GM18502 (cell line): ENCODE data around the gene LHX3.
"Not testable (repeated sequence)": the region's sequence is repeated elsewhere in the genome, so short reads cannot be mapped to it uniquely, and the experiment has no call there.

ENCODE experiments used
- ATAC-seq: cut with Tn5 transposase; IDR thresholded peaks from one replicate; pipeline ENCODE4 v1.9.1; 2021; ENCODE audit warnings: mild to moderate bottlenecking; ENCODE audit not compliant: unreplicated experiment, poor library complexity

Gene LHX3

DNA sequence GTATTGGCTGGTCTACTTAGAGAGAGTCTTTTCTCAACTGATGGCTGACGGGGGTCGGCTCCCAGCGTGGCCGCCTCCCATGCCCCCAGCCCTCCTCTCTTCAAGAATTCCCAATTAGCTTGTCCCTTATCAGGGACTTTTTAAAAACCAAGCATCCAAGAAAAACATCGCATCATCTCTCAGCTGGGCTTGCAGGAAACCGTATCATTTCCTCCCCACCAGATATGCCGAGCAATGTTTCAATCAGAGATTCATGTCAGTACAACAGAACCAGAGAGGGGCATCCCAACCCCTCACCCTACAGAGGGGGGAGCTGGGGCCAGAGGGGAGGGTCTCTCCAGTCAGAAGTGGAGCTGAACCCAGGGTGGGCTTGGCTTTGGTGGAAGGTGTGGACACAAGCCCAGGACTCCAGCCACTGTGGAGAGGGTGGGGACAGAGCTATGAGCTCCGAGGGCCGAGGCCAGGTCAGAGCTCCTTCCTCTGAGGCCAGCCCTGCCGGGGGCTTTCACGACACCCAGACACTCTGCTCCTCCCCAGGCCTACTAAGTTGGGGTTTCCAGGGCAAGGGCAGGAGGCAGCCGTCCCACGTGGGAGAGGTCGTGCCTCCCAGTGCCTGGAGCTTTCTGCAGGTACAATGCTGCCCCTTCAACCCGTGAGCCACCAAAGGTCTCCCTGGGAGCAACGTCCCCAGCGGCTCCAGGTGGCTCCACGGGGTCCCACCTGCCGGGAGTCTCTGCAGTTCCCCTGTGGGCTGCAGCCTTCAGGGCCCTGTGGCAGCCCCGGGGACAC, 47.3 kb downstream of the LHX3 start:
- no peak for ATAC-seq

GRCh38 chr9:136156209-136157120, 48.5 kb downstream of the LHX3 start:
- ATAC-seq, result no peak

DNA sequence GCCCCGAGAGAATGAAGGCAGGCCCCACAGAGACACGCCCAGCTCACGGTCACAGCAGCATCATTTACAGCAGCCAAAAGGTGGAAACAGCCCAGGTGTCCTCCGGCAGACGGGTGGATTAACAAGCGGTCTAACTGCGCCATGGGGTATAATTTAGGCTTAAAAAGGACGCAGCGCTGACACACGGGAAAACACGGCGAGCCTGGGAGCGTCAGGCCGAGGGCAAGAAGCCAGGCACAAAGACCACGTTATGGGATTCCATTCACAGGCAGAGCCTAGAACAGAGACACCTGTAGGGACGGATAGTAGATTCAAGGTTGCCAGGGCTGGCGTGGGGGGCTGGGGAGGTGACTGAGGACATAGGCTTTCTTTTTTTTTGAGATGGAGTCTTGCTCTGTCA, 49.4 kb downstream of the LHX3 start:
- no peak for ATAC-seq

DNA sequence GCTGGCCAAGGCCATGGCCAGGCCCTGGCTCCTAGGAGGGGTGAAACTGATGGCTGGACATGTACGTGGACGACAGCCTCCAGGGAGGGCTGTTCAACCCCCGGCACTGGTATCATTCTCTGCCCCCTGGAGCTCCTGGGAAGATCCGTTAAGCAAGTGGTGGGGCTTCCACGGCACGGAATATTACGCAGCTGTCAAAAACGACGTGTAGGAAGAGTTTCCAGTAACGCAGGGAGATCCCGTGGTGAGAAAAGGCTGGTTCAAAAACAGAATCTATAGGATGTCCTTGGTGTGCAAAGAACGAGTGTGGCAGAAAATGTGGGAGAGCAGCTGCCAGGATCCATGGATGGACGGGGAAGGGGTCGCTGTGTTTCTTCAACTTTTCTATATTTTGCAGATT, 50.0 kb downstream of the LHX3 start:
- ATAC-seq, result no peak

DNA sequence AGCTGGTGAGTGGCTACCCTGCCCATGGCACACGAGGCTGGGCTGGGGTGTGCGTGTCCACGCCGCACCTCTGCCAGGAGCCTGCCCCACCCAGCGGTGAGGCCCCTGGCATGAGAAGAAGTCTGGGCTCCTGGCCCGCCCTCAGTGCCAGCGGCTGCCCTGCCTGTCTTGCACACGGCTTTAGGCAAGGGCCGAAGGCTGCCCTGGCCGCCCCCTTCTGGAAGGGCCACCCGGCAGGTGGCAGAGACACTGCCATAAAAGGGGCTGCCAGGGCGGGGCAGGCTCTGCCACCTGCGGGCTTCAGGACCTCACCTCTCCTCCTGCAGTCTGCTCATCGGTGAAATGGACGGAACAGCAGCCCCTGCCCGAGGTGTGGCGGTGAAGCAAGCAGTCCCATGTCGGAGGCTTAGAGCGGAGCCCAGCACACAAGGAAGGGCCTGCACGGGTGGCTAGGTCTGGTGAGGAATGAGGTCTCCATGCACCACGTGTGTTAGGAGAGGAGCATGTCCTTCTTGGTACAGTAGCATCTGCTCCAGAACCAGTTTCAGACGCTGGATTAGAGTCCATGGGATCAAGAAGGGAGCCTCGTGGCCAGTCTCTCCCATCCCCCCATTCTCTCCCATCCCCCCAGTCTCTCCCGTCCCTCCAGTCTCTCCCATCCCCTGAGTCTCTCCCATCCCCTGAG, 51.4 kb downstream of the LHX3 start:
- ATAC-seq, result no peak

- ATAC-seq, result no peak
Observed at GRCh38 chr9:136152931-136153330, 52.0 kb downstream of the LHX3 start.

GRCh38 chr9:136152543-136152866, 52.4 kb downstream of the LHX3 start:
- ATAC-seq, result no peak

GRCh38 chr9:136151848-136152542, 52.9 kb downstream of the LHX3 start:
- no peak for ATAC-seq

DNA sequence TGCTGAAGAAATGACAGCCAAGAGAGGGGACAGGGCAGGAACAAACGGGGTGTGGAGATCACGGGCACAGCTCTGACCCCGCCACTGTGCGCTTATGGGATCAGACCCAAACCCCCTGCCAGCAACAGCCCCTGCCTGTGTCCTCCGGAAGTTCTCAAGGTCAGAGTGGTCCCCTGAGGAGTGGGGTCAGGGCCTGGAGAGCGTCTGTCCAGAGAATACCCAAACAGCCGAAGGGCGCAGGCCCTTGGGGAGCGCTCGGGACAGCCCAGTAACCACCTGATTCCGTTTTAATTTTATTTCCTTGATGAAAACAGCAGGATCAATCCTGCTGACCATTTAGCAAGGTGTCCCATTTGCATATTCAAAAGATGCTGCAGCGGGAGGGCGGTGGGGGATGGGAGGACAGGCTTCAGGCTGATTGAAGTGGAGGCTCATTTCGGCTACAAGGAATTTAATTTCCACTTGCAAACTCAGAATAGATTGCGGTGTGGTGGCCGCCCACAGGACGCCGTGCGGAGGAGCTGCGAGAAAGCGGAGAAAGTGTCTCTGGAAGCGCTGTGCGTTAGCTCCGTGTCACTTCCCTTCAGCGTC, 53.6 kb downstream of the LHX3 start:
- ATAC-seq, result no peak

DNA sequence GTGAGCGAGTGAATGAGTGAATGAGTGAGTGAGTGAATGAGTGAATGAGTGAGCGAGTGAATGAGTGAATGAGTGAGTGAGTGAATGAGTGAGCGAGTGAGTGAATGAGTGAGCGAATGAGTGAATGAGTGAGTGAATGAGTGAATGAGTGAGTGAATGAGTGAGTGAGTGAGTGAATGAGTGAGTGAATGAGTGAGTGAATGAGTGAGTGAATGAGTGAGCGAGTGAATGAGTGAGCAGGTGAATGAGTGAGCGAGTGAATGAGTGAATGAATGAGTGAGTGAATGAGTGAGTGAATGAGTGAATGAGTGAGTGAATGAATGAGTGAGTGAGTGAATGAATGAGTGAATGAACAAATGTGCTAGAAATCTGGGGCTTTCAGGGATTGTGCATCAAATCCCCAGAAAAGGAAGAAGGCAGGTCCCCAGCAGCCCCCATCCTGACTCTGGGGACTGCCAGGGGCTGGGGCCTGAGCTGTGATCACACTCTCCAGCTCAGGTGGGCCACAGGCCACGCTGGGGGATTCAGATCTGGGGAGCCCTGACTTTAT, 54.2 kb downstream of the LHX3 start:
- not testable (repeated sequence) for ATAC-seq

DNA sequence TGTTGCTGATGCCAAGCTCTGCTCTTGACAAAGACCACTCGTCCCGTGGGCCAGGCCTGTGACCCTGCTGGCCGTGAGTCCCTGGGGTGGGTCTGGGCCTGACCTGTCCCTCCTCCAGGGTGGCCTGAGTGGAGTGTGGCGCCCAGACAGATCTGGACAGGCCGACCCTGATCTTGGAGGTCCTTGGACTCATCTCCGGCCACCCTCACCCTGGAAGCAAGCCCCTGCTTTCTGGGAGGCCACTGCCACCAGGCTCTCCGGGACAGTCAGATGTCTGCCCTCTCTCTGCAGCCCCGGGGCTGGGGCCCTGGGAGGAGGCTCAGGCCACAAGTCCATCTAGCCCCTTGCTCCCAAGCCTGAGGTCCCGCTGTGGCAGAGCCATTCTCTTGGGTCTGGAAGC, 55.1 kb downstream of the LHX3 start:
- ATAC-seq, result no peak

DNA sequence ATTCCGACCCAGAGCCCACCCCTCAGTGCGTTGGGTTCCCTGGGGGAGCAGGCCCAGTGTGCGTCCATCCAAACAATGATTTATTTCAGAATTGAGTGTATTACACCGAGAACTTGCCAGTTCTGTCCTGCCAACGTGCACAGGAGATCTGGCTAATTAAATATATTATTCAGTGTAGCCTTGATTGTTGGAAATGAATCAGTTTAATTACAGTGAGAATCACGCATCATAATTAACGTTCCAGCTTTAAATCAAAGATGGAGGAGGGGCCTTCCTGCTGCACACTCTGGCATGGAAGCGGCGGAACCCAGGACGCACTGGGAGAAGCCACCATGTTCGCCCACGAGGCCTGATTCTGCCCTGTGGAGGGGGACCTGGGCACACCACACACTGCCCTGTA, 55.6 kb downstream of the LHX3 start:
- no peak for ATAC-seq

- no peak for ATAC-seq
Observed at GRCh38 chr9:136148766-136149165, 56.2 kb downstream of the LHX3 start.

GRCh38 chr9:136147890-136148714, 56.8 kb downstream of the LHX3 start:
- ATAC-seq, result no peak

DNA sequence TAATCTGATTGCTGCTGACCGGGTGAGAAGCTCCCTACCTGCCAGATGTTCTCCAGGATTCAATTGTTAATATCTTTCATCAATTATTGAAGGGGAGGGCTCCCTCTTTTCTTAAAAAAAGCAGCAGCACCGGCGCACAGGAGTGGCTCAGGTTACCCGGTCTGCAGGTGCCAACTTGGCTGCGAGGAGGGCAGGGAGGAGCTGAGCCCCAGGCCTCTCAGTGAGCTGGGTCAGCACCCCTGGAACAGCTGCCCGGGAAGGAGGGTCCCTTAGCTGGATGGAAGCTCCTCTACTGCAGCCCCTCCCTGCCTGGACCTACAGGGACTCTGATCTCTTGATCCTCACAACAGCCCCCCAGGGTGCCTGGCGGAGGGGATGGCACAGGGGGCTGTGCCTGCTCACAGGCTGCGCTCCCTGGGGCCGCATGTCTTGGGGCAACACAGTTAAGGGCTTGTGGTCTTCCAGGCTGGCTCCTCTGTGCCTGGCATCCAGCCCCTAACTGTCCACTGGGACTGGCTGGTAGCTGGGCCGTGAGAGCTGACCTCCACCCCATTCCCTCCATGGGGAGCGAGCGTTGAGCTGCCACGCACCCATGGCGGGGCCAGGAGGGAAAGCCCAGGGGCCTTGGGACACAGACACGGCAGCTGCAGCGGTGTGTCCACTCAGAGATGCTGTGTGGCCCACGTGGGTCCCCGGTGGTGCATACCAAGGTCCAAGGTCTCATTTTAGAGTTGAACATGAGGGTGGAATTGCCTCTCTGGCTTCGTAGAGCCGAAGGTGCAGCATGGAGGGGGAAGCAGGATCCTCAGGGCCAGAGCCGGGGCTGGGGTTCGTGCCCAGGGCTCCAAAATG, 57.7 kb downstream of the LHX3 start:
- no peak for ATAC-seq
